Psoas muscle (tissue), 8 donors: Measurements from ENCODE around the gene FBXO3. TPM values are rescaled to one million over a fixed set of nuclear protein-coding genes. Genes with fewer than 3 reads are reported as not detected.
A peak's percentile ranks its signal among the peaks of the same experiment; 100 is the strongest.

Experiments used
- ATAC-seq, 4 donors: fragments of 200-7000 bp; cut with Tn5 transposase; one replicate each; pipeline ENCODE4 v1.9.1; 2020; ENCODE audit warnings: moderate library complexity in 3 of 4, mild to moderate bottlenecking in 2 of 4
- DNase-seq, 2 donors: peaks; one replicate each; pipeline ENCODE4 v3.0.0-alpha.2; 2020
- H3K27ac ChIP-seq: fragments of 200-600 bp; one replicate; pipeline ENCODE4 v1.8.0; 2022
- H3K27me3 ChIP-seq, 3 donors: fragments of 200-600 bp in 1 of 3; one replicate each; pipeline versions ENCODE4 v1.6.1 to v1.8.0; 2013 to 2022; ENCODE audit warnings: low read length in 2 of 3, mild to moderate bottlenecking in 2 of 3, moderate library complexity in 1 of 3; ENCODE audit not compliant: insufficient read depth in 3 of 3
- H3K36me3 ChIP-seq, 2 donors: fragments of 200-600 bp in 1 of 2; one replicate each; pipeline versions ENCODE4 v1.6.1 to v1.8.0; 2013 to 2022; ENCODE audit warnings: low read depth in 1 of 2, mild to moderate bottlenecking in 1 of 2, moderate library complexity in 1 of 2; ENCODE audit not compliant: insufficient read depth in 1 of 2
- H3K4me1 ChIP-seq: fragments of 200-600 bp; one replicate; pipeline ENCODE4 v1.8.0; 2022
- H3K4me3 ChIP-seq: fragments of 200-600 bp; one replicate; pipeline ENCODE4 v1.8.0; 2022; ENCODE audit warnings: mild to moderate bottlenecking
- H3K9me3 ChIP-seq: fragments of 200-600 bp; one replicate; pipeline ENCODE4 v1.8.0; 2022
- CTCF ChIP-seq: fragments of 200-600 bp; IDR thresholded peaks from one replicate; pipeline ENCODE4 v1.8.0; 2022; ENCODE audit warnings: antibody characterized with exemption
- WGBS, 3 donors: extraction: QIAGEN DNeasy Blood & Tissue Kit; methylation state at CpG; one replicate each; pipeline versions ENCODE4 v1.1.6 to v1.1.7; 2013; 5-methylcytosine and 5-hydroxymethylcytosine counted together
- intact Hi-C, 2 donors: fragments of 100-400 bp; cut with DNase I; formaldehyde crosslinking; loops; one replicate each; pipeline versions ENCODE4 v1.11.0 to v1.14.2; 2022
- polyA plus RNA-seq, 3 donors: library from polyadenylated mRNA; stranded (reverse); fragments of 200-250 nt; gene quantifications; one replicate each; pipeline ENCODE4 v1.2.3, GENCODE V29; 2013
- total RNA-seq, 4 donors: library from RNA; stranded (reverse); fragmentation: NEBNext Ultra II Directional in 2 of 4; extraction: Animal tissue kit (Norgen Biotek cat#: 25700) in 2 of 4; gene quantifications; one replicate each; pipeline versions ENCODE4 v1.2.1 to v1.2.4, GENCODE V29; 2021 to 2023
- donor health status: healthy with polysubstance abuse.
- donor health status: DM: no; HTN: no; CAD: no; lungs with moderate emphysema.
- donor health status: Bipolar disorder and iron deficiency.
- donor health status: healthy.
- donor health status: DM: yes; HTN: yes; CAD: no.
- donor health status: DM: no; HTN: no; CAD: no.
- donor health status: DM: no; HTN: no; CAD: no.
- donor health status: DM: yes; HTN: yes; CAD: no.

FBXO3 gene
- total and polyA plus RNA-seq, 7 donors, result 13.4 to 52.6 (median 36.7) TPM

- Histone ChIP-seq H3K4me1 (peaks cover 98% of the 10 kb centered on the region), H3K27ac (peak overlapping the region; percentile 96), H3K36me3 (peaks cover 11 to 44% of the 10 kb centered on the region in 2 donors), H3K4me3 (peak overlapping the region; percentile 8), H3K27me3 (no peaks in the 10 kb centered on the region), H3K9me3 (no peaks in the 10 kb centered on the region)
- DNase-seq, result peak; percentile 48 to 83
- ATAC-seq, result peak; percentile 81 to 87 (median 84)
- intact Hi-C loops, result no loop called here
- no peak for TF ChIP-seq CTCF
- 0 to 8% (median 4%) methylated on average over 1 of the region's 1 CpG for WGBS, 3 donors
Measured at GRCh38 chr11:33721426-33721825, 52.9 kb downstream of the FBXO3 start.

GRCh38 chr11:33719587-33719986 lies 54.7 kb downstream of the FBXO3 start:
- H3K4me1 ChIP-seq, result peaks cover 87% of the 10 kb centered on the region
- peaks cover 11 to 60% of the 10 kb centered on the region in 2 donors for H3K36me3 ChIP-seq
- no peak overlapping the region for H3K4me3 ChIP-seq
- no peaks in the 10 kb centered on the region for H3K9me3 ChIP-seq
- intact Hi-C loops, result no loop called here
- H3K27ac ChIP-seq, result peak overlapping the region; percentile 96
- 80 to 86% (median 81%) methylated on average over 5 of the region's 5 CpGs for WGBS, 3 donors
- DNase-seq, result no peak
- ATAC-seq, result no peak
- no peak for TF ChIP-seq CTCF
- H3K27me3 ChIP-seq, result no peaks in the 10 kb centered on the region

GRCh38 chr11:33718440-33718839 lies 55.9 kb downstream of the FBXO3 start:
- WGBS, 3 donors, result 21 to 44% (median 26%) methylated on average over 2 of the region's 2 CpGs
- intact Hi-C loops, result no loop called here
- Histone ChIP-seq H3K4me3 (no peak overlapping the region), H3K27ac (peak overlapping the region; percentile 96), H3K9me3 (no peaks in the 10 kb centered on the region), H3K36me3 (peaks cover 20 to 72% of the 10 kb centered on the region in 2 donors), H3K4me1 (peaks cover 75% of the 10 kb centered on the region), H3K27me3 (no peaks in the 10 kb centered on the region)
- DNase-seq (no peak), ATAC-seq (no peak)
- TF ChIP-seq CTCF, result no peak

- Histone ChIP-seq H3K4me3 (no peak overlapping the region), H3K36me3 (peaks cover 29 to 94% of the 10 kb centered on the region in 2 donors), H3K4me1 (peaks cover 53% of the 10 kb centered on the region), H3K9me3 (no peaks in the 10 kb centered on the region), H3K27ac (peak overlapping the region; percentile 23), H3K27me3 (no peaks in the 10 kb centered on the region)
- intact Hi-C loops, result loop anchor here (2.0 kb wide), 2 partner anchors 21 to 23 kb away; partner anchors contain the start of gene CD59 (in 1 of the 2)
- peak in 3 of 4 donors; percentile 41 to 72 (median 53) for ATAC-seq
- peak; percentile 55 for TF ChIP-seq CTCF
- WGBS, 3 donors, result 17 to 48% (median 26%) methylated on average over 2 of the region's 2 CpGs
- no peak for DNase-seq
Measured at GRCh38 chr11:33716243-33716642, 58.1 kb downstream of the FBXO3 start.

GRCh38 chr11:33713856-33714398 lies 60.4 kb downstream of the FBXO3 start:
- ATAC-seq, result no peak
- no peak for TF ChIP-seq CTCF

More at GRCh38 chr11:33713856-33714398, 60.4 kb downstream of the FBXO3 start:
- intact Hi-C loops, result loop anchor here in 1 of 2 donors (5.0 kb wide), 1 partner anchor 33 kb away; no protein-coding TSS in a partner anchor
- H3K4me3 ChIP-seq, result no peak overlapping the region
- H3K9me3 ChIP-seq, result no peaks in the 10 kb centered on the region
- WGBS, 3 donors, result 70 to 83% (median 76%) methylated on average over 4 of the region's 4 CpGs
- H3K36me3 ChIP-seq, result peaks cover 43 to 98% of the 10 kb centered on the region in 2 donors
- no peaks in the 10 kb centered on the region for H3K27me3 ChIP-seq
- H3K27ac ChIP-seq, result no peak overlapping the region
- peaks cover 37% of the 10 kb centered on the region for H3K4me1 ChIP-seq
- DNase-seq, result no peak
